ENCODE measurements around the gene HEXIM2. TPM values are rescaled to one million over a fixed set of nuclear protein-coding genes. Genes with fewer than 3 reads are reported as not detected.
"Not testable (repeated sequence)": the region's sequence is repeated elsewhere in the genome, so short reads cannot be mapped to it uniquely, and the experiment has no call there.

HEXIM2 gene
- total RNA-seq, 2 experiments from 2014 or later, result 7.8 to 8.8 TPM

GRCh38 chr17:45119964-45120363, 41.7 kb upstream of the HEXIM2 start:
- POLR2A ChIA-PET, result interaction anchor here (1.0 kb wide), 1 partner anchor 41 kb away, joined by 3 read pairs; no protein-coding TSS in a partner anchor

GRCh38 chr17:45120558-45120957, 41.1 kb upstream of the HEXIM2 start:
- DNase-seq, result no peak
- H3K9me3 Mint-ChIP-seq (ENCODE audit: insufficient read depth), result no peaks in the 10 kb centered on the region
- no peak overlapping the region for H3K4me3 Mint-ChIP-seq
- ATAC-seq, result no peak
- ChIA-PET CTCF (interaction anchor here (3.6 kb wide), 1 partner anchor 15 kb away, joined by 23 read pairs; the partner anchor contains the start of gene ACBD4), POLR2A (interaction anchor here (1.0 kb wide), 1 partner anchor 41 kb away, joined by 3 read pairs; no protein-coding TSS in a partner anchor)
- H3K36me3 Mint-ChIP-seq (ENCODE audit: low read depth), result no peaks in the 10 kb centered on the region
- no peak overlapping the region for H3K27ac Mint-ChIP-seq
- H3K27me3 Mint-ChIP-seq (ENCODE audit: low read depth), result peaks cover 12% of the 10 kb centered on the region
- no peaks in the 10 kb centered on the region for H3K4me1 Mint-ChIP-seq (ENCODE audit: low read depth)

More at GRCh38 chr17:45119964-45120363, 41.7 kb upstream of the HEXIM2 start:
- Mint-ChIP-seq H3K27me3 (ENCODE audit: low read depth) (peaks cover 12% of the 10 kb centered on the region), H3K4me1 (ENCODE audit: low read depth) (no peaks in the 10 kb centered on the region), H3K36me3 (ENCODE audit: low read depth) (no peaks in the 10 kb centered on the region), H3K27ac (no peak overlapping the region), H3K4me3 (no peak overlapping the region), H3K9me3 (ENCODE audit: insufficient read depth) (no peaks in the 10 kb centered on the region)
- no peak for ATAC-seq
- CTCF ChIA-PET, result interaction anchor here (0.7 to 3.6 kb wide), 3 partner anchors 9 to 99 kb away, joined by 3 to 23 read pairs (median 7); partner anchors contain the start of gene ACBD4
- no peak for DNase-seq

- ATAC-seq (no peak), DNase-seq (no peak)
- no peak overlapping the region for H3K4me3 Mint-ChIP-seq
- no peaks in the 10 kb centered on the region for H3K9me3 Mint-ChIP-seq (ENCODE audit: insufficient read depth)
- no peaks in the 10 kb centered on the region for H3K4me1 Mint-ChIP-seq (ENCODE audit: low read depth)
- peaks cover 12% of the 10 kb centered on the region for H3K27me3 Mint-ChIP-seq (ENCODE audit: low read depth)
- ChIA-PET CTCF (interaction anchor here (1.6 kb wide), 1 partner anchor 14 kb away, joined by 7 read pairs; the partner anchor contains the start of gene ACBD4), POLR2A (no interaction called here)
- H3K27ac Mint-ChIP-seq, result no peak overlapping the region
- no peaks in the 10 kb centered on the region for H3K36me3 Mint-ChIP-seq (ENCODE audit: low read depth)
These were observed 40.6 kb upstream of the HEXIM2 start for GRCh38 chr17:45121055-45121454.

- DNase-seq, result no peak
- no peak overlapping the region for H3K4me3 Mint-ChIP-seq
- peaks cover 12% of the 10 kb centered on the region for H3K27me3 Mint-ChIP-seq (ENCODE audit: low read depth)
- no peak for ATAC-seq
- ChIA-PET CTCF (interaction anchor here (1.9 kb wide), 1 partner anchor 12 kb away, joined by 9 read pairs; the partner anchor contains the start of gene ACBD4), POLR2A (no interaction called here)
- H3K9me3 Mint-ChIP-seq (ENCODE audit: insufficient read depth), result no peaks in the 10 kb centered on the region
- H3K4me1 Mint-ChIP-seq (ENCODE audit: low read depth), result no peaks in the 10 kb centered on the region
- no peak overlapping the region for H3K27ac Mint-ChIP-seq
- no peaks in the 10 kb centered on the region for H3K36me3 Mint-ChIP-seq (ENCODE audit: low read depth)
These were observed 38.5 kb upstream of the HEXIM2 start for GRCh38 chr17:45123076-45123770.

- Mint-ChIP-seq H3K4me1 (ENCODE audit: low read depth) (no peaks in the 10 kb centered on the region), H3K9me3 (ENCODE audit: insufficient read depth) (no peaks in the 10 kb centered on the region), H3K27me3 (ENCODE audit: low read depth) (peaks cover 12% of the 10 kb centered on the region), H3K27ac (no peak overlapping the region), H3K4me3 (no peak overlapping the region), H3K36me3 (ENCODE audit: low read depth) (no peaks in the 10 kb centered on the region)
- peak; percentile 25 for ATAC-seq
- DNase-seq, result no peak
- POLR2A ChIA-PET, result no interaction called here
- CTCF ChIA-PET, result interaction anchor here (1.9 kb wide), 1 partner anchor 11 kb away, joined by 9 read pairs; the partner anchor contains the start of gene ACBD4
These were observed 37.5 kb upstream of the HEXIM2 start for GRCh38 chr17:45123930-45124796.

- H3K4me3 Mint-ChIP-seq; H3K9me3 Mint-ChIP-seq (ENCODE audit: insufficient read depth); DNase-seq; H3K27ac Mint-ChIP-seq; ATAC-seq; POLR2A ChIA-PET; H3K36me3 Mint-ChIP-seq (ENCODE audit: low read depth); H3K4me1 Mint-ChIP-seq (ENCODE audit: low read depth): not testable (repeated sequence)
- H3K27me3 Mint-ChIP-seq (ENCODE audit: low read depth), result peaks cover 12% of the 10 kb centered on the region
- CTCF ChIA-PET, result interaction anchor here (0.8 to 1.9 kb wide), 3 partner anchors 11 to 25 kb away, joined by 3 to 9 read pairs (median 3); partner anchors contain the start of gene ACBD4
These were observed 36.9 kb upstream of the HEXIM2 start for GRCh38 chr17:45124797-45125122.

GRCh38 chr17:45125509-45125908, 36.2 kb upstream of the HEXIM2 start:
- H3K4me1 Mint-ChIP-seq (ENCODE audit: low read depth), result no peaks in the 10 kb centered on the region
- H3K27ac Mint-ChIP-seq, result no peak overlapping the region
- POLR2A ChIA-PET, result no interaction called here
- no peaks in the 10 kb centered on the region for H3K9me3 Mint-ChIP-seq (ENCODE audit: insufficient read depth)
- no peak overlapping the region for H3K4me3 Mint-ChIP-seq
- ATAC-seq, result no peak
- no peaks in the 10 kb centered on the region for H3K36me3 Mint-ChIP-seq (ENCODE audit: low read depth)
- no peak for DNase-seq
- CTCF ChIA-PET, result interaction anchor here (0.8 to 0.9 kb wide), 2 partner anchors 10 to 24 kb away, joined by 3 read pairs; partner anchors contain the start of gene ACBD4
- peaks cover 9% of the 10 kb centered on the region for H3K27me3 Mint-ChIP-seq (ENCODE audit: low read depth)

GRCh38 chr17:45127207-45127547, 34.5 kb upstream of the HEXIM2 start:
- Mint-ChIP-seq H3K27me3 (ENCODE audit: low read depth) (peaks cover 12% of the 10 kb centered on the region), H3K4me1 (ENCODE audit: low read depth) (peaks cover 2% of the 10 kb centered on the region), H3K9me3 (ENCODE audit: insufficient read depth) (no peaks in the 10 kb centered on the region), H3K36me3 (ENCODE audit: low read depth) (no peaks in the 10 kb centered on the region), H3K27ac (no peak overlapping the region), H3K4me3 (no peak overlapping the region)
- DNase-seq (no peak), ATAC-seq (no peak)
- ChIA-PET POLR2A (no interaction called here), CTCF (interaction anchor here (2.1 kb wide), 1 partner anchor 8 kb away, joined by 5 read pairs; the partner anchor contains the start of gene ACBD4)

GRCh38 chr17:45127548-45128300, 34.0 kb upstream of the HEXIM2 start:
- Mint-ChIP-seq H3K9me3 (ENCODE audit: insufficient read depth) (no peaks in the 10 kb centered on the region), H3K36me3 (ENCODE audit: low read depth) (no peaks in the 10 kb centered on the region), H3K27ac (no peak overlapping the region), H3K27me3 (ENCODE audit: low read depth) (peaks cover 10% of the 10 kb centered on the region), H3K4me3 (no peak overlapping the region), H3K4me1 (ENCODE audit: low read depth) (peaks cover 2% of the 10 kb centered on the region)
- DNase-seq, result no peak
- POLR2A ChIA-PET, result no interaction called here
- ATAC-seq, result no peak
- CTCF ChIA-PET, result interaction anchor here (1.9 to 2.1 kb wide), 3 partner anchors 8 to 28 kb away, joined by 5 to 7 read pairs (median 5); partner anchors contain the start of gene ACBD4

GRCh38 chr17:45128331-45128730, 33.3 kb upstream of the HEXIM2 start:
- Mint-ChIP-seq H3K27me3 (ENCODE audit: low read depth) (peaks cover 10% of the 10 kb centered on the region), H3K27ac (no peak overlapping the region), H3K4me3 (no peak overlapping the region), H3K9me3 (ENCODE audit: insufficient read depth) (no peaks in the 10 kb centered on the region), H3K36me3 (ENCODE audit: low read depth) (no peaks in the 10 kb centered on the region), H3K4me1 (ENCODE audit: low read depth) (peaks cover 5% of the 10 kb centered on the region)
- CTCF ChIA-PET, result interaction anchor here (1.9 to 2.0 kb wide), 2 partner anchors 10 to 29 kb away, joined by 5 to 7 read pairs; no protein-coding TSS in a partner anchor
- POLR2A ChIA-PET, result no interaction called here
- ATAC-seq (no peak), DNase-seq (no peak)

GRCh38 chr17:45128989-45129388, 32.7 kb upstream of the HEXIM2 start:
- H3K4me1 Mint-ChIP-seq (ENCODE audit: low read depth), result peaks cover 8% of the 10 kb centered on the region

More at GRCh38 chr17:45128989-45129388, 32.7 kb upstream of the HEXIM2 start:
- CTCF ChIA-PET, result interaction anchor here (1.9 to 2.0 kb wide), 2 partner anchors 10 to 30 kb away, joined by 5 to 7 read pairs; no protein-coding TSS in a partner anchor
- no peak overlapping the region for H3K27ac Mint-ChIP-seq
- H3K4me3 Mint-ChIP-seq, result no peak overlapping the region
- no peaks in the 10 kb centered on the region for H3K9me3 Mint-ChIP-seq (ENCODE audit: insufficient read depth)
- ATAC-seq (no peak), DNase-seq (no peak)
- POLR2A ChIA-PET, result no interaction called here
- peaks cover 10% of the 10 kb centered on the region for H3K27me3 Mint-ChIP-seq (ENCODE audit: low read depth)
- H3K36me3 Mint-ChIP-seq (ENCODE audit: low read depth), result no peaks in the 10 kb centered on the region
